Activated naive CD4-positive, alpha-beta T cell treated with anti-CD3 and anti-CD28 coated beads, Interleukin-2, amount 50 U/mL, for 24 hours (primary cell): ENCODE results near the gene TLCD3B.

Experiments
- H3K27ac Mint-ChIP-seq: one replicate; pipeline ENCODE4 v1.8.0; 2021; ENCODE audit warnings: mild to moderate bottlenecking, mixed read lengths
- H3K27me3 Mint-ChIP-seq: one replicate; pipeline ENCODE4 v1.8.0; 2021; ENCODE audit warnings: mixed read lengths
- H3K36me3 Mint-ChIP-seq: one replicate; pipeline ENCODE4 v1.8.0; 2021; ENCODE audit warnings: mixed read lengths
- H3K4me1 Mint-ChIP-seq: one replicate; pipeline ENCODE4 v1.8.0; 2021; ENCODE audit warnings: mixed read lengths
- H3K4me3 Mint-ChIP-seq: one replicate; pipeline ENCODE4 v1.8.0; 2021; ENCODE audit warnings: mild to moderate bottlenecking, mixed read lengths
- H3K9me3 Mint-ChIP-seq: one replicate; pipeline ENCODE4 v1.8.0; 2021; ENCODE audit warnings: mixed read lengths

TLCD3B gene, protein sequence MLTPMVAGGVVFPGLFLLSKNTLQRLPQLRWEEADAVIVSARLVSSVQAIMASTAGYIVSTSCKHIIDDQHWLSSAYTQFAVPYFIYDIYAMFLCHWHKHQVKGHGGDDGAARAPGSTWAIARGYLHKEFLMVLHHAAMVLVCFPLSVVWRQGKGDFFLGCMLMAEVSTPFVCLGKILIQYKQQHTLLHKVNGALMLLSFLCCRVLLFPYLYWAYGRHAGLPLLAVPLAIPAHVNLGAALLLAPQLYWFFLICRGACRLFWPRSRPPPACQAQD

DNA sequence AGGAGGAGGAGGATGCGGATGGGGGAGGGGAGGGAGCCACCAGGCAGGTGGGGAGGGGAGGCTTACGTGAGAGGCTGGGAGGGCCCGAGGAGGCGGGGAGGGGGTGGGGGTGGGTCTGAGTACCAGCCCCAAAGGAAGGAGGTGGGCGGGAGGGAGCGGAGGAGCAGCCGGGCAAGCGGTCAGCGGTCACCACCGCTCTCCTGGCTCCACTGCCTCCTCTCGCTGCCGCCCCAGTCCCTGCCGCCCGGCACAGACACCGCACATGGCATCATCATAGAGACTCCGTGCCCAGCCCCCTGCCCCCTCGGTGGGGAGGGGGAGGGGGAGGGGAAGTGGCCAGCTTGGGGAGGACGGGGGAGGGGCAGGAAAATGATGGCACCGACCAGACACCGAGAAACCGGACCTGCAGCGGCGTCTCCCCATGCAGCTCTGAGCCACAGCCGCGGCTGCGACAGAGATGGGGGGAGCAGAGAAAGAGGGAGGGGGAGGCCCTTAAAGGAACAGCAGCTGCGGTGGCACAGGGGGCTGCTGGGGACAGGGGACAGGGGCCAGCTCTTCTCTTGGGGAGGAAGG lies at the start of gene TLCD3B:
TLCD3B (minus strand) TSS at position 431 of the 573 bp plus-strand sequence. CDS start 744 bp downstream, outside the sequence.
- Mint-ChIP-seq H3K9me3 (no peaks in the 10 kb centered on the region), H3K27ac (no peak within 1 kb of the TSS), H3K4me1 (peaks cover 11% of the 10 kb centered on the region), H3K4me3 (peak within 1 kb of the TSS; percentile 52), H3K27me3 (peaks cover 31% of the 10 kb centered on the region), H3K36me3 (peaks cover 3% of the 10 kb centered on the region)

DNA sequence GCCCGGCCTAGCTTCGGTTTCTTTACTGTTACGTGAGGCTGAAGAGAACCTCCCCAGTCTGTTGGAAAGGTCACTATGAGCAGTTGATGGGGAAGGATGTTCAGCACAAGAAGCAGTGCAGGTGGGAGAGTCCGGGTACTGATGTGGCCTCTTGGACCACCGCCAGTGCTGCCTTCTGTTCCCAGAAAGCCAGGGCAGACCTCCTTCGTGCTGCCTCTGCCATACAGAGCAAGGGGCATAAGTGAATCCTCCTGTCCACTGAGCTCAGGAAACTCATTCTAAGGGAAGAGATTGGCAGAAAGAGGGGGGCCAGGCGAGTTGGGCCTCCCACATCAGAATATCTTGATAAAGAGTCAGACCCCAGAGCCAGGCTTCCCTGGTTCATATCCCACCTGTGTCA lies 48.4 kb upstream of the TLCD3B start:
- no peak overlapping the region for H3K27ac Mint-ChIP-seq

DNA sequence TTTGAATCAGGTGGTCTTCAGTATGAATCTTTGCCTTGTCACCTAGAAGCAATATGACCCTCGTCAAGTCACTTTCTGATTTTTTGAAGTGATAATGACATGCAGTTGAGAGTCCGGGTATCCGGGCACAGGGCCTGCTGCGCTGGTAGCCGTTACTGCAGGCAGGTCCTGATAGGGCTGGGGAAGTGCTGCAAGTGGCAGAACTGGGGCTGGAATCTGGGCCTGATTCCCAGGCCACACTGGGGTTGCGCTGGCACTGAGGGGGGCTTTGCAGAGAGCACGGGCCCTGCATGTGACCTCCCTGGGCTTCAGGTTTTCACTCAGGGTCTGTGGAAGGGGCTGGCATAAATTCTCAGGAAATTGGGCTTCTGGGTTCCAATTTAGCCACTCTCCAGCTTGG lies 47.7 kb upstream of the TLCD3B start:
- Mint-ChIP-seq H3K36me3 (peaks cover 16% of the 10 kb centered on the region), H3K9me3 (no peaks in the 10 kb centered on the region), H3K4me1 (peaks cover 38% of the 10 kb centered on the region), H3K4me3 (no peak overlapping the region), H3K27me3 (no peaks in the 10 kb centered on the region), H3K27ac (no peak overlapping the region)

More for the DNA sequence above, 48.4 kb upstream of the TLCD3B start:
- H3K9me3 Mint-ChIP-seq = no peaks in the 10 kb centered on the region
- H3K36me3 Mint-ChIP-seq = peaks cover 16% of the 10 kb centered on the region
- H3K27me3 Mint-ChIP-seq = no peaks in the 10 kb centered on the region
- H3K4me3 Mint-ChIP-seq = no peak overlapping the region
- H3K4me1 Mint-ChIP-seq = peaks cover 38% of the 10 kb centered on the region

DNA sequence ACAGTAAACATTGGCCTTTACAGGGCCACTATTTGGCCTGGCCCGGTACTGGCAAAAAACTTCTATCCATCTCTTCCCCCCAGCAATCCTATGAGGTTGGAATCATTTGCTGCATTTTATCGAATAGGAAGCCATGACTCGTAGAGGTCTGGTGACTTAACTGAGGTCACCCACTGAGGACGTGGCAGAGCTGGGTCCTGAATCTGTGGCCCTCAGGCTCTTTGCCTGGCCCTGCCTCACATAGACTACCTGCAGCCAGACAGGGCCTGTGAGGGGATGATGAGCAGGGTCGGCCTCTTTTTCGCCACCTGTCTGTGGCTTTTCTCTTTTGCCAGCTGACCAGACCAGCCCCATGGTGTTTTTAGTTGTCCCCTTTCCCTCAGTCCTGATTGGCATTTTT lies 46.6 kb upstream of the TLCD3B start:
- no peaks in the 10 kb centered on the region for H3K9me3 Mint-ChIP-seq
- H3K4me1 Mint-ChIP-seq = peaks cover 38% of the 10 kb centered on the region
- H3K4me3 Mint-ChIP-seq = peak overlapping the region; percentile 96
- no peaks in the 10 kb centered on the region for H3K27me3 Mint-ChIP-seq
- H3K36me3 Mint-ChIP-seq = peaks cover 12% of the 10 kb centered on the region
- H3K27ac Mint-ChIP-seq = no peak overlapping the region

DNA sequence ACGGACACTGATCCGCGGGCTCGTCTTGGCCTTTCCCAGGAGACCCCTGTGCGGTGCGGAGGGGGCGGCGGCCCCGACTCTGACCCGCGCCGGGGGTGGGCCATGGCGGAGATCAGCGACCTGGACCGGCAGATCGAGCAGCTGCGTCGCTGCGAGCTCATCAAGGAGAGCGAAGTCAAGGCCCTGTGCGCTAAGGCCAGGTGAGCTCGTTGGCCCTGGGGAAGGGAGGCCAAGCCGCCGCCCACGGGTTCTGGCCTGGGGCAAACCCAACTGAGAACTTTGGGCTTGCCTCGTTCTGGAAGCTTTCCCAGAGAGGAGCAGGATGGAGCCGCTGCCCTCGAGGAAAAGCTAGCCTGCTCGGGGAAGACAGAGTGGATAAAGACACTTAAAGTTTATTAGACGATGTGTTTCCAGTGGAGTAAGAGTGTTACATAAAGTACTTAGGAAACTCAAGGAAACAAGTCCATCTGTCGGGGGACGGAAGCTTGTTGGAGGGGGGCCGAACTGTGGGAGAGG lies 45.3 kb upstream of the TLCD3B start:
- no peaks in the 10 kb centered on the region for H3K27me3 Mint-ChIP-seq
- peak overlapping the region; percentile 87 for H3K27ac Mint-ChIP-seq
- no peaks in the 10 kb centered on the region for H3K9me3 Mint-ChIP-seq
- peaks cover 10% of the 10 kb centered on the region for H3K36me3 Mint-ChIP-seq
- peaks cover 38% of the 10 kb centered on the region for H3K4me1 Mint-ChIP-seq
- peak overlapping the region; percentile 96 for H3K4me3 Mint-ChIP-seq

DNA sequence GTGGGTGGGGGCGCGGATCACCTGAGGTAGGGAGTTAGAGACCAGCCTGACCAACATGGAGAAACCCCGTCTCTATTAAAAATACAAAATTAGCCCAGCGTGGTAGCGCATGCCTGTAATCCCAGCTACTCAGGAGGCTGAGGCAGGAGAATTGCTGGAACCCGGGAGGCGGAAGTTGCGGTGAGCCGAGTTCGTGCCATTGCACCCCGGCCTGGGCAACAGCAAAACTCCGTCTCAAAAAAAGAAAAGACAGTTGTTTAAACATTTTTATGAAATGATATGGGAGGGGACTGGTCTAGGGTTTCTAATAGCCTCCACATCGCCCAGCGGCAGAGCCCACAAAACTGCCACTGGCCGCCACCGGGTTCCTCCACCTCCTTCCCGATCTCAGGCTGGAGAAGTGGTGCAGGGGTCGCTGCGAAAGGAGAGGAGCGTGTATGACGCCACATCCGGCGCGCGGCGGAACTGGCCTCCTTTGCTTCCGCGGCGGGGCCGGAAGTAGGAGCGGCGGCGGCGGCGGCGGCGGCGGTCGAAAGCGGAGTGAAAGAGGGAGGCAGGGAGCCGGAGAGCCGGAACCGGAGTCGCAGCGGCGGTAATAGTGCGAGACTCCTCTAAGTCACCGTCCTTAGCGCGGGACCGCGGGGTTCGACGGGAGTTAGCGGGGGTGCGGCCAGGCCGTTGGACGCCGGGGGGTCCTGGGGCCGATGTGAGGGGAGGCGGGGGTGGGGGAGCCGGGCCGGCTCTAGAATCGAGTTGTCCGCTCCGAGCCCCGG lies 44.6 kb upstream of the TLCD3B start, which contains the start of gene PPP4C:
PPP4C (plus strand) TSS at position 492 of the 773 bp plus-strand sequence. CDS start 384 bp downstream, outside the sequence.
- Mint-ChIP-seq H3K9me3 (no peaks in the 10 kb centered on the region), H3K27ac (peak within 1 kb of the TSS; percentile 98), H3K4me3 (peak within 1 kb of the TSS; percentile 96), H3K4me1 (peaks cover 38% of the 10 kb centered on the region), H3K27me3 (no peaks in the 10 kb centered on the region), H3K36me3 (peaks cover 10% of the 10 kb centered on the region)

DNA sequence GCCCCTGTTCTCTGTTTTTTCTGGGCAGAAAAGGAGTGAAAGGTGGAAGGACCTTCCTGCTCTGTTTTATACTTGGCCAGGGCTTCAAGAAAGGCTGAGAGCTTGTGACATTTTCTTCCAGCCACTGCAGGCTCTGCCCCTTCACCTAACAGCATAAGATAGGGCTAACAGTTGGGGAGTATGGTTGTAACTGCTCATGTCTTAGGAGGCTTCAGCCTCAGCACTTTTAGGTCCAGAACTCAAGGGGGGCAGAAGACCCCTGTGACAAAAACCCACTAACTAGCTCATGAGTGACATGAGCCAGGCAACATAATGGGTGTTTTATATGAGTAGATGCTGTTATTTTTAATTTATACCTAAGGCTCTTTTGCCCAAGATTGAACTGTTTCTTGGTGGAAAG lies 39.4 kb upstream of the TLCD3B start:
- H3K9me3 Mint-ChIP-seq = no peaks in the 10 kb centered on the region
- peaks cover 12% of the 10 kb centered on the region for H3K36me3 Mint-ChIP-seq
- H3K27me3 Mint-ChIP-seq = no peaks in the 10 kb centered on the region
- H3K27ac Mint-ChIP-seq = peak overlapping the region; percentile 23
- H3K4me3 Mint-ChIP-seq = no peak overlapping the region
- peaks cover 33% of the 10 kb centered on the region for H3K4me1 Mint-ChIP-seq

DNA sequence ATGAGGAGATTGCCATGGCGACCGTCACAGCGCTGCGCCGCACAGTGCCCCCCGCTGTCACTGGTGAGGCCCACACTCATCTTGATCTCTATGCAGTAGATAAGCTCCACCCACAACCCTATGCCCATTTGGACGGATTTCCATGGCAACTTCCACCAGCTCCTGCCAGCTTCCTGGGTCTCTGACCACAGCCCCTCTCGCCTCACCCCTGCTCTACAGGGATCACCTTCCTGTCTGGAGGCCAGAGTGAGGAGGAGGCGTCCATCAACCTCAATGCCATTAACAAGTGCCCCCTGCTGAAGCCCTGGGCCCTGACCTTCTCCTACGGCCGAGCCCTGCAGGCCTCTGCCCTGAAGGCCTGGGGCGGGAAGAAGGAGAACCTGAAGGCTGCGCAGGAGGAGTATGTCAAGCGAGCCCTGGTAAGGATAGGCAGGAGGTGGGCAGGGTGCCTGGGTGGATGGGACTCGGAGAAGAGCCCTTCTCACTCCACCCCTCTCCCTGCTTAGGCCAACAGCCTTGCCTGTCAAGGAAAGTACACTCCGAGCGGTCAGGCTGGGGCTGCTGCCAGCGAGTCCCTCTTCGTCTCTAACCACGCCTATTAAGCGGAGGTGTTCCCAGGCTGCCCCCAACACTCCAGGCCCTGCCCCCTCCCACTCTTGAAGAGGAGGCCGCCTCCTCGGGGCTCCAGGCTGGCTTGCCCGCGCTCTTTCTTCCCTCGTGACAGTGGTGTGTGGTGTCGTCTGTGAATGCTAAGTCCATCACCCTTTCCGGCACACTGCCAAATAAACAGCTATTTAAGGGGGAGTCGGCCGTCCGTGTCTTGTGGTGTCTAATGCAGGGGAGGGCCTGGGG lies 38.8 kb upstream of the TLCD3B start:
- Mint-ChIP-seq H3K27me3 (no peaks in the 10 kb centered on the region), H3K9me3 (no peaks in the 10 kb centered on the region), H3K27ac (peak overlapping the region; percentile 23), H3K36me3 (peaks cover 12% of the 10 kb centered on the region), H3K4me1 (peaks cover 30% of the 10 kb centered on the region), H3K4me3 (no peak overlapping the region)

DNA sequence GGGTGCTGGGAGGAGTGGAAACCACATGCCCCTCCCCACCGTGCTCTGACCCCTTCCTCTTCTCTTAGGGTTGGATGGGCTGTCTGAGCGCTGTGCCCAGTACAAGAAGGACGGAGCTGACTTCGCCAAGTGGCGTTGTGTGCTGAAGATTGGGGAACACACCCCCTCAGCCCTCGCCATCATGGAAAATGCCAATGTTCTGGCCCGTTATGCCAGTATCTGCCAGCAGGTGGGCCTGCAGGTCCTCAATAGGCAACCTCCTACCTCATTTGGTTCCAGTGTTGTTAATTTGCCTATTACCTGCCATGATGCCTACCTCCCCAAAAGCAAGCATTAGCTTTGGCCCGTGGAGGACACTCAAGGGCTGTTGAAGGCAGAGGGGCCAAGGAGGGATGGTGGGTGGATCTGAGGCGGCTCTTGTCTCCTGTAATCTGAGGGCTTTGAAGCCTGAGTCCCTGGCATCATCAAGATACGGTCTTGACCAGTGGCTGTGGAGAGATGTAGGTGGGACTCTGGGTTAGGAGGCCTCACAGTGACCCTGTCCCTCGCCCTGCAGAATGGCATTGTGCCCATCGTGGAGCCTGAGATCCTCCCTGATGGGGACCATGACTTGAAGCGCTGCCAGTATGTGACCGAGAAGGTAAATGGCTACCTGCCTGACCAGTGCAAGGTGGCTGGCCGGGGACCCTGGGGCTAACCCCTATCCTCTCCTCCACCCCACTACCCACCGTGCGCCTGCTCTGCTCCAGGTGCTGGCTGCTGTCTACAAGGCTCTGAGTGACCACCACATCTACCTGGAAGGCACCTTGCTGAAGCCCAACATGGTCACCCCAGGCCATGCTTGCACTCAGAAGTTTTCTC lies 37.9 kb upstream of the TLCD3B start:
- Mint-ChIP-seq H3K9me3 (no peaks in the 10 kb centered on the region), H3K27me3 (no peaks in the 10 kb centered on the region), H3K36me3 (peaks cover 12% of the 10 kb centered on the region), H3K4me1 (peaks cover 29% of the 10 kb centered on the region), H3K4me3 (peak overlapping the region; percentile 74), H3K27ac (peak overlapping the region; percentile 87)

DNA sequence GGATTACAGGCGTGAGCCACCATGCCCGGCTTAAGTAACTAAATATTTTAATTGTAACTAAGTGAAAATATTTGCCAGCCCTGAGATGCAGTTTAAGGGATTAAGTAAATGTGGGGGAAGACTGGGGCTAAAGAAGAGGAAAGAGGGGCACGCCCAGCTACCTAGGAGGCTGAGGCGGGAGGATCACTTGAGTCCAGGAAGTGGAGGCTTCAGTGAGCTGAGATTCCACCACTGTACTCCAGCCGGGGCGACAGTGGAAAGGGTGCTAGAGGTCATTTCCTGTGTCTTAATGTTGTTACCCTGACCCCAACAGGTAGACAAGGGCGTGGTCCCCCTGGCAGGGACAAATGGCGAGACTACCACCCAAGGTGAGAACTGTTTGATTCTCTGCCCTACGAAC lies 37.3 kb upstream of the TLCD3B start:
- H3K4me3 Mint-ChIP-seq = peak overlapping the region; percentile 74
- H3K27me3 Mint-ChIP-seq = no peaks in the 10 kb centered on the region
- H3K36me3 Mint-ChIP-seq = peaks cover 12% of the 10 kb centered on the region
- H3K9me3 Mint-ChIP-seq = no peaks in the 10 kb centered on the region
- H3K27ac Mint-ChIP-seq = peak overlapping the region; percentile 87
- peaks cover 34% of the 10 kb centered on the region for H3K4me1 Mint-ChIP-seq

DNA sequence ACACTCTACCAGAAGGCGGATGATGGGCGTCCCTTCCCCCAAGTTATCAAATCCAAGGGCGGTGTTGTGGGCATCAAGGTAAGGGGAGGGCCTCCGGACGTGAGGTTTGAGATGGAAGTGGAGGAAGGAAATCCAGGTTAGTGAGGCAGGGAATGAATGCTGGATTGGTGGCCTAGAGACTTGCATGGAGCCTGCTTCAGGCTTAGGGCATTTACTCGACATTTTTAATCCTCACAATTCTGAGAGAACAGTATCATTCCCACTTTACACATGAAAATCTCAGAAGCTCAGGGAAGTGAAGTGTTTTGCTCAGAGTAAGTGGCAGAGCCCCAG lies 36.5 kb upstream of the TLCD3B start:
- Mint-ChIP-seq H3K4me1 (peaks cover 34% of the 10 kb centered on the region), H3K36me3 (peaks cover 12% of the 10 kb centered on the region), H3K27me3 (no peaks in the 10 kb centered on the region), H3K4me3 (peak overlapping the region; percentile 100), H3K27ac (peak overlapping the region; percentile 68), H3K9me3 (no peaks in the 10 kb centered on the region)

DNA sequence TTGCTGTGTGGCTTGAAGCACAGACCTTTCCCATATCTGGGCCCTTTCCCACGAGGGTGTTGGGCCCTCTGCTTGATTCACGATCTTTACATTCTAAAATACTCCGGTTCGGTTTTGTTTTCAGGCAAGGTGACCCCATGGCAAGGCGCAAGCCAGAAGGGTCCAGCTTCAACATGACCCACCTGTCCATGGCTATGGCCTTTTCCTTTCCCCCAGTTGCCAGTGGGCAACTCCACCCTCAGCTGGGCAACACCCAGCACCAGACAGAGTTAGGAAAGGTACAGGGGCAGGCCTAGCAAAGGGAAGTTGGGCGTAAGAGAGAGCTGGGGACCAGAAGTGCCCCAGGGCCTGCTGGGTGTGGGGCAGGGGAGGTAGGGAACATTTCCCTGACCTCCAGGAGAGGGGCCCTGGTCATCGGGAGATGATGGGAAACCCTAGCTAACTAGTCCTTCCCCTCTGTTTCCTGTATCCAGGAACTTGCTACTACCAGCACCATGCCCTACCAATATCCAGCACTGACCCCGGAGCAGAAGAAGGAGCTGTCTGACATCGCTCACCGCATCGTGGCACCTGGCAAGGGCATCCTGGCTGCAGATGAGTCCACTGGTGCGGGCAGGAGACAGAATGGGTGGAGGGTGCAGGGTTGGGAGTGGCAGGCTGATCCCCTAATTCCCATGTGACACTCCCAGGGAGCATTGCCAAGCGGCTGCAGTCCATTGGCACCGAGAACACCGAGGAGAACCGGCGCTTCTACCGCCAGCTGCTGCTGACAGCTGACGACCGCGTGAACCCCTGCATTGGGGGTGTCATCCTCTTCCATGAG lies 35.9 kb upstream of the TLCD3B start:
- Mint-ChIP-seq H3K27ac (peak overlapping the region; percentile 94), H3K4me1 (peaks cover 34% of the 10 kb centered on the region), H3K9me3 (no peaks in the 10 kb centered on the region), H3K4me3 (peak overlapping the region; percentile 100), H3K36me3 (peaks cover 10% of the 10 kb centered on the region), H3K27me3 (no peaks in the 10 kb centered on the region)

DNA sequence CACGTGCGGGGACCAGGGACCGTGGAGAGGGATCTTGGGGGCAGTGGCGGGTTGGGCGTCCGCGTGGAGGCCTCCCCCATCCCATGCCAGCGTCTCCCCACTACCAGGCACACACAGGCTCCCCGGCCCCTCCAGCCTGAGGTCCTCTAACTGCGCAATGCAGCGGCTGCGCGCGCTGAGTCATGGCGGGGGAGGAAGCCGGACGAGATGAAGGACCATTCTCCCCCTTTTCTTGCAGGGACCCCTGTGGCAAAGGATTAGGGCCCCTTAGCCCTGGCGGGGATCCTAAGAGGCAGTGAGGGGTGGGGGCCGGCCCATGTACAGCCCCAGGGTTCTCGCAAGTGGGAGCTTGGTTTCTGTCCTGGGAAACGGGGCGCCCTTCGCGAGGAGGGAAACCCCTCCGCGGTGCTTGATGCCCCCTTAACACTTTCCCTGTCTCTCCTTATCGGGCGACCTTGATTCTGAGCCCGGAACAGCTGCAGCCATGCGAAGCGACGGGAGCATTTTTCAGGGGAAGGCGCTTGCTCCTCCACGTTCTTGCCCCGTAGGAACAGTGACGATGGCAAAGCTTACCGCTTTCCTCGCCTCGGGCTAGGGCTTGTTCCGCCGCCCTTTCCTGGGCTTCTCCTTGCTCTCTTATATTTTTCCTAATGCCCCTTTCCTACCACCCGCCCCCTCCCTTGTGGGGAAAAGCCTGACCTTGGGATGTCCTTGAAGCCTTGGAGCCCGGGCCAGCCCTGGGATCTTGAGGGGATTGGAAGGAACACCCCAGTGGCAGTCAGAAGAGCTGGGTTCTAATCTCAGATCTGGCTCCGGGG lies 35.1 kb upstream of the TLCD3B start:
- Mint-ChIP-seq H3K9me3 (no peaks in the 10 kb centered on the region), H3K36me3 (peaks cover 10% of the 10 kb centered on the region), H3K27ac (peak overlapping the region; percentile 94), H3K27me3 (no peaks in the 10 kb centered on the region), H3K4me3 (peak overlapping the region; percentile 100), H3K4me1 (peaks cover 34% of the 10 kb centered on the region)
